ENCODE measurements around the gene DRC1. TPM values are rescaled to one million over a fixed set of nuclear protein-coding genes. Genes with fewer than 3 reads are reported as not detected.
"Not testable (repeated sequence)": the region's sequence is repeated elsewhere in the genome, so short reads cannot be mapped to it uniquely, and the experiment has no call there.

DRC1 gene
- total RNA-seq, 1 experiment from 2014 or later: not detected

DNA sequence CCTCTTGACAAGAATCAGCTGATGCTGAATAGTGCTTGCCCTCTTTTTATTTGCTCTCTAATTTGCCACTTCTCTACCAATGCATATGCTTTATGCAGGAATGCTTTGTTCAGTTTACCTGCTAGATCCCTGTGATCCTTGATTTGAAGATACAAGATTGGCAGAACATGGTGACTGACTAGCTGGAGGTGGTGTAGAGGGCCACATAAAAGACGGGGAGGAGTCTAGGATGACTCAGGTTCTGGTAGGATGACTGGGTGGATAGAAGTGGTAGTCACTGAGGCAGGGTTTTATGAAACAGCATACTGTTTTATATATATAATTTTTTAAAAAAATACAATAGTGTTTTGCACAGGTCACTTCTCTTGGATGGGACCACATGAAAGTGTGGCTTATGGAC is 48.8 kb upstream of the DRC1 start:
- TF ChIP-seq FOSL1 (IDR thresholded peaks at IDR 0.05; ENCODE audit: low read depth) (peak; percentile 59), JUND (IDR thresholded peaks at IDR 0.05) (peak; percentile 47), ELF1 (IDR thresholded peaks at IDR 0.05; ENCODE audit: borderline replicate concordance, low read depth) (no peak)
- TF ChIP-seq, protein P1, sequence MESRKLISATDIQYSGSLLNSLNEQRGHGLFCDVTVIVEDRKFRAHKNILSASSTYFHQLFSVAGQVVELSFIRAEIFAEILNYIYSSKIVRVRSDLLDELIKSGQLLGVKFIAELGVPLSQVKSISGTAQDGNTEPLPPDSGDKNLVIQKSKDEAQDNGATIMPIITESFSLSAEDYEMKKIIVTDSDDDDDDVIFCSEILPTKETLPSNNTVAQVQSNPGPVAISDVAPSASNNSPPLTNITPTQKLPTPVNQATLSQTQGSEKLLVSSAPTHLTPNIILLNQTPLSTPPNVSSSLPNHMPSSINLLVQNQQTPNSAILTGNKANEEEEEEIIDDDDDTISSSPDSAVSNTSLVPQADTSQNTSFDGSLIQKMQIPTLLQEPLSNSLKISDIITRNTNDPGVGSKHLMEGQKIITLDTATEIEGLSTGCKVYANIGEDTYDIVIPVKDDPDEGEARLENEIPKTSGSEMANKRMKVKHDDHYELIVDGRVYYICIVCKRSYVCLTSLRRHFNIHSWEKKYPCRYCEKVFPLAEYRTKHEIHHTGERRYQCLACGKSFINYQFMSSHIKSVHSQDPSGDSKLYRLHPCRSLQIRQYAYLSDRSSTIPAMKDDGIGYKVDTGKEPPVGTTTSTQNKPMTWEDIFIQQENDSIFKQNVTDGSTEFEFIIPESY (IDR thresholded peaks at IDR 0.05; ENCODE audit: extremely low read depth, insufficient replicate concordance, low read length): no peak
- ChIA-PET RAD21 (ENCODE audit: low non-redundant PET in 1 of 2, low total read pairs in 2 of 2, uncharacterized antibody in 2 of 2, unreplicated experiment in 2 of 2) (no interaction called here), POLR2A (interaction anchor here (1.6 kb wide), 1 partner anchor 108 kb away, joined by 3 read pairs; the partner anchor contains the start of genes HADHA and HADHB), CTCF (no interaction called here)
- Histone ChIP-seq H4K20me1 (ENCODE audit: insufficient read depth) (peaks cover 4% of the 10 kb centered on the region; the same call in 1 of the 2 replicates), H3K27me3 (ENCODE audit: insufficient read depth, low read length) (no peaks in the 10 kb centered on the region), H3K4me1 (ENCODE audit: control insufficient read depth in 1 of 2, insufficient read depth in 2 of 2, low read length in 2 of 2) (peaks cover 31 to 65% of the 10 kb centered on the region in 2 experiments), H3K9me2 (ENCODE audit: insufficient read depth) (no peaks in the 10 kb centered on the region), H3K79me2 (ENCODE audit: insufficient read depth, low read length) (peaks cover 100% of the 10 kb centered on the region), H3K4me3 (replicated peaks in 1 of 2; ENCODE audit: low read depth in 1 of 2, low read length in 2 of 2) (no peak overlapping the region), H3K4me2 (ENCODE audit: low read length) (peak overlapping the region; percentile 64), H3K9ac (ENCODE audit: low read length) (no peak overlapping the region), H3K36me3 (ENCODE audit: control insufficient read depth in 1 of 2, insufficient read depth in 2 of 2, low read length in 2 of 2) (no peaks in the 10 kb centered on the region), H3K9me3 (ENCODE audit: control insufficient read depth in 1 of 2, insufficient read depth in 1 of 2, low read depth in 1 of 2, low read length in 2 of 2) (no peaks in the 10 kb centered on the region), H2AFZ (ENCODE audit: low read depth, low read length, poor library complexity, severe bottlenecking) (no peak overlapping the region), H3K27ac (ENCODE audit: low read depth, low read length) (no peak overlapping the region)
- no TSS peak for BruUV-seq (replicated peaks)
- ATAC-seq: peak; percentile 75
- peak; percentile 63 for DNase-seq (ENCODE audit: low read depth, low spot score)
- intact Hi-C loops (cut with micrococcal nuclease): no loop called here

DNA sequence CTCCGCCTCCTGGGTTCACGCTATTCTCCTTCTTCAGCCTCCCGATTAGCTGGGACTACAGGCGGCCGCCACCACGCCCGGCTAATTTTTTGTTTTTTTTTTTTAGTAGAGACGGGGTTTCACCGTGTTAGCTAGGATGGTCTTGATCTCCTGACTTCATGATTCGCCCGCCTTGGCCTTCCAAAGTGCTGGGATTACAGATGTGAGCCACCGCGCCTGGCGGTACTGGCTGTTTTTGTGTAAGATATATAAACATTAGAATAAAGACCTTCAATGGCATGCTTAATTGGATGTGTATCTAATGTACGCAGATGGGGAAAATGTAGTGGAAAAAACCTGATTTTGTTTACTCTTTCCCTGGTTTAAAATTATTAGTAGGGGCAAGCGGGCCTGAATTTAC is 47.3 kb upstream of the DRC1 start:
- H3K9ac ChIP-seq (ENCODE audit: low read length): peak overlapping the region; percentile 54
- intact Hi-C loops (cut with micrococcal nuclease); H3K27me3 ChIP-seq (ENCODE audit: insufficient read depth, low read length); BruUV-seq (replicated peaks); H2AFZ ChIP-seq (ENCODE audit: low read depth, low read length, poor library complexity, severe bottlenecking); CTCF ChIA-PET; H3K36me3 ChIP-seq (ENCODE audit: control insufficient read depth in 1 of 2, insufficient read depth in 2 of 2, low read length in 2 of 2); RAD21 ChIA-PET (ENCODE audit: low non-redundant PET in 1 of 2, low total read pairs in 2 of 2, uncharacterized antibody in 2 of 2, unreplicated experiment in 2 of 2); H4K20me1 ChIP-seq (ENCODE audit: insufficient read depth); H3K9me3 ChIP-seq (ENCODE audit: control insufficient read depth in 1 of 2, insufficient read depth in 1 of 2, low read depth in 1 of 2, low read length in 2 of 2); DNase-seq (ENCODE audit: low read depth, low spot score); ATAC-seq; H3K9me2 ChIP-seq (ENCODE audit: insufficient read depth): not testable (repeated sequence)
- H3K4me2 ChIP-seq (ENCODE audit: low read length): peak overlapping the region; percentile 71
- H3K4me3 ChIP-seq (replicated peaks in 1 of 2; ENCODE audit: low read depth in 1 of 2, low read length in 2 of 2): peak overlapping the region in 1 of 2 experiments; percentile 41; a peak in 1 of 4 replicates
- POLR2A ChIA-PET: interaction anchor here (4.1 kb wide), 1 partner anchor 9 kb away, joined by 30 read pairs; the partner anchor contains the start of genes ADGRF3 and SELENOI
- H3K27ac ChIP-seq (ENCODE audit: low read depth, low read length): peak overlapping the region; percentile 33; the same call in 1 of the 2 replicates
- H3K4me1 ChIP-seq (ENCODE audit: control insufficient read depth in 1 of 2, insufficient read depth in 2 of 2, low read length in 2 of 2): peaks cover 31 to 65% of the 10 kb centered on the region in 2 experiments
- H3K79me2 ChIP-seq (ENCODE audit: insufficient read depth, low read length): peaks cover 100% of the 10 kb centered on the region
